Adrenal gland (tissue), 5 donors: ENCODE results near the gene IGSF3.

Experiments
- CTCF ChIP-seq, 6 experiments: fragments of 450-650 bp in 4 of 6; fragments of 200-600 bp in 2 of 6; sonication (generic) in 1 of 6; IDR thresholded peaks; 1 replicate in 5 of 6; 2 replicates in 1 of 6; pipeline versions ENCODE4 v1.5.1 to v1.8.0; 2016 to 2021; ENCODE audit warnings: antibody characterized with exemption in 6 of 6, mild to moderate bottlenecking in 2 of 6, moderate library complexity in 1 of 6
- POLR2A ChIP-seq, 2 donors: fragments of 450-650 bp; IDR thresholded peaks; one replicate each; pipeline ENCODE4 v1.6.1; 2017; ENCODE audit warnings: antibody characterized with exemption in 2 of 2, mild to moderate bottlenecking in 2 of 2, moderate library complexity in 1 of 2
- donor health status: DM: no; HTN: no; CAD: no.

- TF ChIP-seq CTCF (IDR thresholded peaks at IDR 0.05) (no peak), POLR2A (IDR thresholded peaks at IDR 0.05) (no peak)
Observed at GRCh38 chr1:116706841-116707240, 39.3 kb upstream of the IGSF3 start.
